ENCODE results near the gene PICALM.
A peak's percentile ranks its signal among the peaks of the same experiment; 100 is the strongest.
"Not testable (repeated sequence)": the region's sequence is repeated elsewhere in the genome, so short reads cannot be mapped to it uniquely, and the experiment has no call there.

PICALM gene

GRCh38 chr11:85934596-85935169 lies 134.2 kb downstream of the PICALM start:
- no peak for DNase-seq

GRCh38 chr11:85930879-85931366 lies 138.0 kb downstream of the PICALM start:
- no peak for DNase-seq

- DNase-seq = not testable (repeated sequence)
Observed at GRCh38 chr11:85926653-85927214, 142.2 kb downstream of the PICALM start.

GRCh38 chr11:85923455-85923854 lies 145.4 kb downstream of the PICALM start:
- no peak for DNase-seq

GRCh38 chr11:85922367-85922766 lies 146.5 kb downstream of the PICALM start:
- DNase-seq = no peak

- peak; percentile 28 for DNase-seq
Observed at GRCh38 chr11:85918910-85919794, 149.7 kb downstream of the PICALM start.

- DNase-seq = no peak
Observed at GRCh38 chr11:85914425-85914824, 154.5 kb downstream of the PICALM start.

- DNase-seq = no peak
Observed at GRCh38 chr11:85913513-85913912, 155.4 kb downstream of the PICALM start.

GRCh38 chr11:85912414-85912813 lies 156.5 kb downstream of the PICALM start:
- DNase-seq = no peak
